B cell (primary cell): ENCODE measurements around the gene TMEM87B.

ENCODE experiments used
- EZH2 ChIP-seq: IDR thresholded peaks from 2 replicates; pipeline ENCODE4 v1.6.1; 2012; ENCODE audit warnings: borderline replicate concordance, low read depth, mild to moderate bottlenecking, moderate library complexity, low read length; ENCODE audit not compliant: insufficient read depth, poor library complexity, severe bottlenecking
- TF ChIP-seq, protein P1 (sequence below): fragments of 200-600 bp; IDR thresholded peaks from one replicate; pipeline ENCODE4 v1.8.0; 2022; ENCODE audit warnings: antibody characterized with exemption, mild to moderate bottlenecking

GRCh38 chr2:112020561-112020960 is 34.5 kb upstream of the TMEM87B start:
- TF ChIP-seq, protein P1, sequence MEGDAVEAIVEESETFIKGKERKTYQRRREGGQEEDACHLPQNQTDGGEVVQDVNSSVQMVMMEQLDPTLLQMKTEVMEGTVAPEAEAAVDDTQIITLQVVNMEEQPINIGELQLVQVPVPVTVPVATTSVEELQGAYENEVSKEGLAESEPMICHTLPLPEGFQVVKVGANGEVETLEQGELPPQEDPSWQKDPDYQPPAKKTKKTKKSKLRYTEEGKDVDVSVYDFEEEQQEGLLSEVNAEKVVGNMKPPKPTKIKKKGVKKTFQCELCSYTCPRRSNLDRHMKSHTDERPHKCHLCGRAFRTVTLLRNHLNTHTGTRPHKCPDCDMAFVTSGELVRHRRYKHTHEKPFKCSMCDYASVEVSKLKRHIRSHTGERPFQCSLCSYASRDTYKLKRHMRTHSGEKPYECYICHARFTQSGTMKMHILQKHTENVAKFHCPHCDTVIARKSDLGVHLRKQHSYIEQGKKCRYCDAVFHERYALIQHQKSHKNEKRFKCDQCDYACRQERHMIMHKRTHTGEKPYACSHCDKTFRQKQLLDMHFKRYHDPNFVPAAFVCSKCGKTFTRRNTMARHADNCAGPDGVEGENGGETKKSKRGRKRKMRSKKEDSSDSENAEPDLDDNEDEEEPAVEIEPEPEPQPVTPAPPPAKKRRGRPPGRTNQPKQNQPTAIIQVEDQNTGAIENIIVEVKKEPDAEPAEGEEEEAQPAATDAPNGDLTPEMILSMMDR = no peak
- no peak for TF ChIP-seq EZH2
